AG09319 (cell line): ENCODE data around the gene STAB2.
"Not testable (repeated sequence)": the region's sequence is repeated elsewhere in the genome, so short reads cannot be mapped to it uniquely, and the experiment has no call there.

Experiments used
- DNase-seq: peaks from one replicate; pipeline ENCODE4 v3.0.0-alpha.2; 2010; ENCODE audit warnings: low read depth; ENCODE audit errors: extremely low read depth
- TF ChIP-seq, protein P1 (sequence below): IDR thresholded peaks from 2 replicates; pipeline ENCODE4 v1.5.1; 2011; ENCODE audit warnings: low read depth, mild to moderate bottlenecking, inconsistent platforms, low read length, moderate library complexity

STAB2 gene

DNA sequence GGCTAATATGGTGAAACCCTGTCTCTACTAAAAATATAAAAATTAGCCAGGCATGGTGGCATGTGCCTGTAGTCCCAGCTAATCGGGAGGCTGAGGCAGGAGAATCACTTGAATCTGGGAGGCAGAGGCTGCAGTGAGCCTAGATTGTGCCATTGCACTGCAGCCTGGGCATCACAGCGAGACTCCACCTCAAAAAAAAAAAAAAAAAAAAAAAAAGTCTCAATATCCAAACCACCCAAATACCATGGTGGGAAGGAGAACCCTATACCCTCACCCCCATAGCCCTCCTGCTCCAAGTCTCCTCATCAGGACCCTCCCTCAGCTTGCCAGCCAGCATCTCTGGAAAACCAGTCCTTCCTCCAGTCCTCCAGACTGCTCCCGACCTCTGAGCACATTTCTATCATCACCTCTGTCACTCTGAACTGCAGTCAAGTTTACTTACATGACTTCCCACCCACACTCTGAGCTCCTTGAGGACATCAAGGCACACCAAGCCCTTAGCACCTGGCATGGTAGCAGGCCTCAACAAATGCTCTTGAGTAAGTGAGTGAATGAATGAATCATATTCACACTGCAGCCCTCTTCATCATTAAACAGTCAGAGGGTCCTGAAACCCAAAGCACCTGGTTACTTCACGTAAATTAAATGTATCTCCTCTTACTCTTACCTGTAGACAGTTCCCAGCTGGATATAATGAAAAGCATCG is 218.7 kb downstream of the STAB2 start:
- DNase-seq, result no peak
- TF ChIP-seq, protein P1, sequence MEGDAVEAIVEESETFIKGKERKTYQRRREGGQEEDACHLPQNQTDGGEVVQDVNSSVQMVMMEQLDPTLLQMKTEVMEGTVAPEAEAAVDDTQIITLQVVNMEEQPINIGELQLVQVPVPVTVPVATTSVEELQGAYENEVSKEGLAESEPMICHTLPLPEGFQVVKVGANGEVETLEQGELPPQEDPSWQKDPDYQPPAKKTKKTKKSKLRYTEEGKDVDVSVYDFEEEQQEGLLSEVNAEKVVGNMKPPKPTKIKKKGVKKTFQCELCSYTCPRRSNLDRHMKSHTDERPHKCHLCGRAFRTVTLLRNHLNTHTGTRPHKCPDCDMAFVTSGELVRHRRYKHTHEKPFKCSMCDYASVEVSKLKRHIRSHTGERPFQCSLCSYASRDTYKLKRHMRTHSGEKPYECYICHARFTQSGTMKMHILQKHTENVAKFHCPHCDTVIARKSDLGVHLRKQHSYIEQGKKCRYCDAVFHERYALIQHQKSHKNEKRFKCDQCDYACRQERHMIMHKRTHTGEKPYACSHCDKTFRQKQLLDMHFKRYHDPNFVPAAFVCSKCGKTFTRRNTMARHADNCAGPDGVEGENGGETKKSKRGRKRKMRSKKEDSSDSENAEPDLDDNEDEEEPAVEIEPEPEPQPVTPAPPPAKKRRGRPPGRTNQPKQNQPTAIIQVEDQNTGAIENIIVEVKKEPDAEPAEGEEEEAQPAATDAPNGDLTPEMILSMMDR, result no peak

DNA sequence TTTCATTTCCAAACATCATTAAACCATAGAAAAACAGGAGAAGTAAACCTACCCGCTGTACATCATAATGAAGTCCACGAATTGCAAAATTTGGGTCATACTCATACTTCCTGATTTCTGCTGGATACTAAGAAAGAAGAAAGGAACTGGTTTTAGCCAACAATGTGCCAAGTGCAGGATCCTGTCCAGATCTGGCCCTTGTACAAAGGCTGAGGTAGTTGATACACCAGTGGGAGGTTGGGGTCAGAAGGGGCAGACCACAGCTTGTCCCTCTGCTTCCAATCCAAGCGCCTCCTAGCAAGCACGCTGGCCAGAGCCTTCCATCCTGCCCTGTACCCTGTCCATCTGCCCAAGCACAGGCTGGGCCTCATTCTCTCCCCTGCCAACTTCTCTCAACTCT is 219.7 kb downstream of the STAB2 start:
- TF ChIP-seq, protein P1, result no peak

DNA sequence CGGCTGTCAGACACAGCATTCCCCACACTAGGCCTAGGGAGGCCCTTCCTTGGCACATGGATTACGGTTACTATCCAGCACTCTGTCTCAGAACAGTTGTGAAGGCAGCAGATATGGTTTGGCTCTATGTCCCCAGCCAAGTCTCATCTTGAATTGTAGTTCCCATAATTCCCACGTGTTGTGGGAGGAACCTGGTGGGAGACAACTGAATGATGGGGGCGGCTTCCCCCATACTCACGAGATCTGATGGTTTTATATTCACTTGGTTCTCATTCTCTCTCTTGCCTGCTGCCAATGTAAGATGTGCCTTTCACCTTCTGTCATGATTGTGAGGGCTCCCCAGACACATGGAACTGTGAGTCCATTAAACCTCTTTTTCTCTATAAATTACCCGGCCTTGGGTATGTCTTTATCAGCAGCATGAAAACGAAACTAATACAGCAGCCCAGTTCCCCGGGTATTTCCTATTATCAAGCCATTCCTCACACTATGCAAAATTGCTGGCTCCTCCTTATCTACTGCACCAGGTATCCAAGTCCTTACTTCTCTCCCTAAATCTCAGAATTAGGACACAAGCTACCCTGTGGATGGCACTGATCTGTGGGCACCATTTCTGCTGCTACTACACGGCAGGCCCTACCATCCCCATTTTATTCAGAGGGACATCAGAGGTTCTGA is 220.6 kb downstream of the STAB2 start:
- TF ChIP-seq, protein P1, result no peak
- no peak for DNase-seq

More for the DNA sequence above, 219.7 kb downstream of the STAB2 start:
- DNase-seq, result no peak

DNA sequence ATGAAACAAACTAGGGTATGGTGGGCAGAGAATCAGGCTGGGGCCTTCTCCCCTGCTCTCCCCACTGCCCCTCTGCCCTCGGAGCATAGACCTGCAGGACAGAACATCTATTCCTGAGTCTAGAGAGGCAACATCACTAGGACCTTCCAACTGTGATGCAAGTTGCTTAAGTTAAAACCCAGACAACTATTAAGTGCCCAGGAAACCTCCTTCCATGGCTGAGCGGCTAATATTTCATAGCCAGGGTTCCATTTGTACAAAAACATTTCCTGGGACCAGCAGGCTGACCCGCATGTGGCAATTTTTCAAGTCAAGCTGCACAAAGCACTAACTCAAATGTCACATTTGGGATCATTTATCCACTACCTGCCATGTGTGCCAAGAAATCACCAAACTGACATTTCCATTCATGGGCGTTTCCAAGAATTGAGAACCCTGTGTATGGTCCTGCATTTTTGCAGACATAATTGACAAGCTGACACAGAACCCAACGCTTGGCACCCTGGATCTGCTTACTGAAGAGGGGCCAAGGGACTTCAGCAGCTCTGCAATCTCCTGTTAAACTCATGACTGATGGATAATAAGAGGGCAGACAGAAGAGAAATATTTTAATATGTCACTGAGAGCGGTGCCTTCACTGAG is 221.3 kb downstream of the STAB2 start:
- TF ChIP-seq, protein P1, result no peak
- DNase-seq, result no peak

DNA sequence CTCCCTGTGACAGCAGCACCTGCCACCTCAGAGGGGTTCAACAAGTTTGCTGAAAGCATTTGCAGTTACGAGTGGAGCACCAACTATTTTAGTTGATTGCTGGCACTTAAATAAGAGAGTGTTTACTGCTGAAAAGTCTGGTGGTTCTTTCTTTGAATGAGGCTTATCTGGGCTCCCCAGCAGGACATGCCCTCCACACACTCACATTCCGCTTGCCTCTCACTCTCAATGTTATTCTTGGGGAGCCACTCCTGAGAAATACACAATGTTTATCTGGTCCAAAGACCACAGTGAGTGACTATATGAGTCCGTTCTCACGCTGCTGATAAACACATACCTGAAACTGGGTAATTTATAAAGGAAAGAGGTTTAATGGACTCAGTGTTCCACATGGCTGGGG is 222.1 kb downstream of the STAB2 start:
- TF ChIP-seq, protein P1, result no peak
- DNase-seq, result no peak

DNA sequence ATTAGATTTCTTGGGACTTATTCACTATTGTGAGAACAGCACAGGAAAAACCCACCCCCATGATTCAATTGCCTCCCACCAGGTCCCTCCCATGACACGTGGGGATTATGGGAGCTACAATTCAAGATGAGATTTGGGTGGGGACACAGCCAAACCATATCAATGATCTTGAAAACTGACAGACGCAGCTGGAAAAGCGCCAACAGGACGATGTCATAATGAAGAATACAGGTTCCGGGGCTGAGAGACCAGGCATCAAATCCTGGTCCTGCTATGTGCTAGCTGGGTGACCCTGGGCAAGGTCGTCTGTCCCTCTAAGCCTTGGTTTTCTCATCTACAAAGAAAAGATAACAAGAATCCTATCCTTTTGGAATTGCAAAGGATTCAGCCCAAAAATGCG is 222.6 kb downstream of the STAB2 start:
- not testable (repeated sequence) for DNase-seq

DNA sequence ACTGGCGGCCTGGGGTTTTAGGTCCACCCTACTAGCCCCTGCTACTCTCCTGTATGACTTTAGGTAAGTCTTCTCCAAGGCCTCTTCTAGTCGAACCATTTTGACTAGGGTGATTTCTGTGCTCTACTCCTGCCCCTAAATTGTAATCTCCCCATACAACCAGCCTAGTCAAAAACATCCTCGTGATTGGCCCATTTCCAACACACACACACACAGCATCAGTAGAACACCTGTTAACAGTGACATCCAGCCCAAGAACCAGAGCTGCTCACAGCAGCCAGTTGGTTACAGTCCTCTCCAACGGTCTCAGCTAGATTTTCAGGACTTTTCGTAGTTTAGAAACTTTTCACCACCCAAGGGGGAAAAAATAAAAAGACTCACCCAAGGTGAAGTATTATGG is 223.0 kb downstream of the STAB2 start:
- DNase-seq, result no peak
- TF ChIP-seq, protein P1, result no peak
